Measurements from ENCODE around the gene FGF11. TPM values are rescaled to one million over a fixed set of nuclear protein-coding genes. Genes with fewer than 3 reads are reported as not detected.

Gene FGF11
- total and polyA plus RNA-seq, 2 of the 4 experiments (the other 2 are of a cell fraction) = 0.18 to 1.1 TPM

DNA sequence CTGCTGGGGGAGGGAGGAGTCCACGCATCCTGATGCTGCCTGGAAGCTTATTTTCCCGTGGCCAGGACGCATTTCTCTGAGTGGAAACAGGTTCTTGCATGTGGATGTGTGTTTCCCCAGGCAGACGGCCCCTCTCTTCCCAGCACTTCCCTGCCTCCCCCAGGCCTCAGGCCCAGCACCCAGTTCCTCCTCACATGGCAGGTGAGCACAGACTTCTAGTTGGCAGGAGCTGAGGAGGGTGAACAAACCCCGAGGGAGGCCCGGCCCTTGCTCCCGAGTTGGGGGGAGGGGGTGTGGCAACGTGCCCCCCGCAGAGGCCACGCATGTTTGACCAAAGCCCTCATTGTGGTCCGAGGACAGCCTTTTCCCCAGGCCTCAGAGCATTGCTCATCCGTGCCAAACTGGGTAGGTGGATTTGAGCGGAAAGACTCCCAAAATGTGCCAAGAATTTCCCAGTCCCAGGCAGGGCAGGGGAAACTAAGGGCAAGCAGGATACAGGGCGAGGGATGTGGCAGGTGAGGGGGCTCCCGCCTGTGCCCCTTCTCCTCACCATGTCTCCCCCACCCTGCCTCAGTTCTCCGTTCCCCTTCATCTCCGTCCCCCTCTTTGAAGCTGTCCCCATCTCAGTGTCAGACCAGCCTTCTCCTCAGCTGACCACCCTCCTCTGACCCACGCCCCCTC, 20.7 kb upstream of the FGF11 start:
- ChIA-PET POLR2A (ENCODE audit: unreplicated experiment) (no interaction called here), CTCF (no interaction called here)
- Histone ChIP-seq H2AK9ac (replicated peaks; ENCODE audit: low read depth, low read length, poor library complexity) (no peak overlapping the region), H3K4me2 (ENCODE audit: low read depth, low read length) (no peak overlapping the region), H3K4me1 (ENCODE audit: control insufficient read depth, insufficient read depth, low read length) (no peaks in the 10 kb centered on the region), H3K4me3 (ENCODE audit: insufficient read depth, low read depth, low read length) (no peak overlapping the region), H4K20me1 (ENCODE audit: insufficient read depth, low read length) (peaks cover 7% of the 10 kb centered on the region; the same call in 1 of the 2 replicates), H3K27ac (ENCODE audit: insufficient read depth, low read length) (no peak overlapping the region), H2BK120ac (ENCODE audit: low read depth, low read length) (no peak overlapping the region), H2BK20ac (ENCODE audit: low read depth, low read length) (no peak overlapping the region), H3K18ac (ENCODE audit: low read depth, low read length) (no peak overlapping the region), H3K9me1 (ENCODE audit: insufficient read depth, low read length) (0 out of 2 replicates have a peak, but pooled peaks cover 4% of the 10 kb centered on the region), H2AK5ac (ENCODE audit: low read depth, low read length) (no peak overlapping the region), H4K91ac (ENCODE audit: insufficient read depth, low read depth, low read length) (no peak overlapping the region), H4K5ac (ENCODE audit: low read depth, low read length) (no peak overlapping the region), H3K56ac (ENCODE audit: extremely low read depth, insufficient read depth, low read length) (no peak overlapping the region), H4K8ac (ENCODE audit: low read depth in 2 of 2, low read length in 2 of 2) (no peak overlapping the region), H2AFZ (replicated peaks; ENCODE audit: low read length, poor library complexity) (no peak overlapping the region), H3K79me1 (ENCODE audit: low read depth in 1 of 2, low read length in 2 of 2) (no peaks in the 10 kb centered on the region; a peak in 1 of 4 replicates), H2BK15ac (ENCODE audit: low read depth, low read length) (no peak overlapping the region), H2BK5ac (ENCODE audit: low read depth, low read length, poor library complexity, severe bottlenecking) (no peak overlapping the region), H3K14ac (replicated peaks; ENCODE audit: low read depth, low read length) (no peak overlapping the region), H3K9me3 (ENCODE audit: control insufficient read depth, insufficient read depth, low read length) (no peaks in the 10 kb centered on the region), H3K27me3 (ENCODE audit: control insufficient read depth, insufficient read depth, low read length) (no peaks in the 10 kb centered on the region), H3K4ac (ENCODE audit: low read depth, low read length) (no peak overlapping the region), H3K23ac (ENCODE audit: low read depth, low read length) (no peak overlapping the region), H3K9ac (ENCODE audit: low read depth, low read length) (no peak overlapping the region), H3K36me3 (ENCODE audit: control insufficient read depth, insufficient read depth, low read length) (peaks cover 24% of the 10 kb centered on the region)
- BruUV-seq (replicated peaks) = TSS peak; percentile 60
- ATAC-seq (ENCODE audit: low read depth) = no peak
- 59% methylated on average over 4 of the region's 18 CpGs; no CpG with 5 or more reads in 1 of the 2 experiments for WGBS, 2 experiments (ENCODE audit: extremely low coverage in 2 of 2, insufficient read length in 1 of 2)
- intact Hi-C loops (cut with micrococcal nuclease) = no loop called here
- TF ChIP-seq, protein P1, sequence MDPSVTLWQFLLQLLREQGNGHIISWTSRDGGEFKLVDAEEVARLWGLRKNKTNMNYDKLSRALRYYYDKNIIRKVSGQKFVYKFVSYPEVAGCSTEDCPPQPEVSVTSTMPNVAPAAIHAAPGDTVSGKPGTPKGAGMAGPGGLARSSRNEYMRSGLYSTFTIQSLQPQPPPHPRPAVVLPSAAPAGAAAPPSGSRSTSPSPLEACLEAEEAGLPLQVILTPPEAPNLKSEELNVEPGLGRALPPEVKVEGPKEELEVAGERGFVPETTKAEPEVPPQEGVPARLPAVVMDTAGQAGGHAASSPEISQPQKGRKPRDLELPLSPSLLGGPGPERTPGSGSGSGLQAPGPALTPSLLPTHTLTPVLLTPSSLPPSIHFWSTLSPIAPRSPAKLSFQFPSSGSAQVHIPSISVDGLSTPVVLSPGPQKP (IDR thresholded peaks at IDR 0.05; ENCODE audit: borderline replicate concordance, low read depth, low read length) = no peak
- TF ChIP-seq RAD21 (IDR thresholded peaks at IDR 0.05; ENCODE audit: low read length) (no peak), RCOR1 (IDR thresholded peaks at IDR 0.05; ENCODE audit: insufficient replicate concordance, low read length) (no peak), POLR2A (IDR thresholded peaks at IDR 0.05; ENCODE audit: low read depth, low read length) (no peak), MAFK (IDR thresholded peaks at IDR 0.05; ENCODE audit: low read depth, low read length) (no peak), BHLHE40 (IDR thresholded peaks at IDR 0.05; ENCODE audit: low read depth, low read length) (no peak), MAZ (IDR thresholded peaks at IDR 0.05; ENCODE audit: borderline replicate concordance, low read depth, low read length) (no peak), CHD1 (IDR thresholded peaks at IDR 0.05; ENCODE audit: low read depth, low read length) (no peak), MXI1 (IDR thresholded peaks at IDR 0.05; ENCODE audit: borderline replicate concordance, low read depth, low read length) (no peak), NFE2L2 (IDR thresholded peaks at IDR 0.05; ENCODE audit: low read depth, low read length) (no peak), FOS (IDR thresholded peaks at IDR 0.05; ENCODE audit: low read depth, low read length) (no peak), SMC3 (IDR thresholded peaks at IDR 0.05; ENCODE audit: low read depth, low read length) (no peak), USF2 (IDR thresholded peaks at IDR 0.05; ENCODE audit: low read depth, low read length) (no peak), CTCF (conservative IDR thresholded peaks at IDR 0.05; ENCODE audit: low read depth, low read length) (no peak), RFX5 (IDR thresholded peaks at IDR 0.05; ENCODE audit: low read depth, low read length) (no peak)
- dilution Hi-C loops (cut with HindIII; ENCODE audit: low sequenced_read_pairs, unreplicated experiment) = no loop called here
- in situ Hi-C loops (cut with MboI; ENCODE audit: low sequenced_read_pairs) = no loop called here
- DNase-seq = no peak
